Osteocyte (in vitro differentiated cells): Measurements from ENCODE around the gene LRRC14B. TPM values are rescaled to one million over a fixed set of nuclear protein-coding genes. Genes with fewer than 3 reads are reported as not detected.
"Not testable (repeated sequence)": the region's sequence is repeated elsewhere in the genome, so short reads cannot be mapped to it uniquely, and the experiment has no call there.

ENCODE experiments used
- DNase-seq: peaks from one replicate; pipeline ENCODE4 v3.0.0; 2021; ENCODE audit warnings: mixed read lengths; ENCODE audit not compliant: unreplicated experiment; ENCODE audit errors: extremely low spot score
- H3K27ac Mint-ChIP-seq: one replicate; pipeline ENCODE4 v1.8.0; 2021; ENCODE audit warnings: mild to moderate bottlenecking, mixed read lengths; ENCODE audit not compliant: unreplicated experiment
- H3K27me3 Mint-ChIP-seq: one replicate; pipeline ENCODE4 v1.8.0; 2021; ENCODE audit warnings: mixed read lengths; ENCODE audit not compliant: unreplicated experiment
- H3K36me3 Mint-ChIP-seq: one replicate; pipeline ENCODE4 v1.8.0; 2021; ENCODE audit warnings: mixed read lengths; ENCODE audit not compliant: unreplicated experiment
- H3K4me1 Mint-ChIP-seq: one replicate; pipeline ENCODE4 v1.8.0; 2021; ENCODE audit warnings: mixed read lengths; ENCODE audit not compliant: unreplicated experiment
- H3K4me3 Mint-ChIP-seq: one replicate; pipeline ENCODE4 v1.8.0; 2021; ENCODE audit warnings: mild to moderate bottlenecking, moderate library complexity, mixed read lengths; ENCODE audit not compliant: unreplicated experiment
- H3K9me3 Mint-ChIP-seq: one replicate; pipeline ENCODE4 v1.8.0; 2021; ENCODE audit warnings: mixed read lengths; ENCODE audit not compliant: unreplicated experiment
- CTCF ChIP-seq: fragments of 200-600 bp; sonication (generic); IDR thresholded peaks from 2 replicates; pipeline ENCODE4 v1.5.0; 2021; ENCODE audit warnings: antibody characterized with exemption, mild to moderate bottlenecking, moderate library complexity
- total RNA-seq: library from RNA; stranded (reverse); gene quantifications from 2 replicates; pipeline ENCODE4 v1.2.1, GENCODE V29; 2021

The LRRC14B gene
- total RNA-seq, 1 donor from 2014 or later = not detected

- no peaks in the 10 kb centered on the region for H3K27me3 Mint-ChIP-seq
- H3K36me3 Mint-ChIP-seq = no peaks in the 10 kb centered on the region
- H3K9me3 Mint-ChIP-seq = no peaks in the 10 kb centered on the region
- TF ChIP-seq CTCF = no peak
- no peak overlapping the region for H3K4me3 Mint-ChIP-seq
- no peak for DNase-seq
- peaks cover 44% of the 10 kb centered on the region for H3K4me1 Mint-ChIP-seq
- H3K27ac Mint-ChIP-seq = no peak overlapping the region
Measured at GRCh38 chr5:163841-164240, 27.5 kb upstream of the LRRC14B start.

GRCh38 chr5:164244-164643 lies 27.1 kb upstream of the LRRC14B start:
- TF ChIP-seq CTCF = no peak

GRCh38 chr5:164783-165182 lies 26.5 kb upstream of the LRRC14B start:
- H3K27me3 Mint-ChIP-seq, H3K36me3 Mint-ChIP-seq, H3K4me3 Mint-ChIP-seq, DNase-seq, H3K27ac Mint-ChIP-seq, H3K9me3 Mint-ChIP-seq: not testable (repeated sequence)
- peaks cover 47% of the 10 kb centered on the region for H3K4me1 Mint-ChIP-seq

More at GRCh38 chr5:164244-164643, 27.1 kb upstream of the LRRC14B start:
- Mint-ChIP-seq H3K4me3 (no peak overlapping the region), H3K36me3 (no peaks in the 10 kb centered on the region), H3K4me1 (peaks cover 47% of the 10 kb centered on the region), H3K9me3 (no peaks in the 10 kb centered on the region), H3K27ac (no peak overlapping the region), H3K27me3 (no peaks in the 10 kb centered on the region)
- DNase-seq = no peak

GRCh38 chr5:166441-167372 lies 24.6 kb upstream of the LRRC14B start:
- no peaks in the 10 kb centered on the region for H3K9me3 Mint-ChIP-seq
- no peak for DNase-seq
- no peaks in the 10 kb centered on the region for H3K27me3 Mint-ChIP-seq
- no peaks in the 10 kb centered on the region for H3K36me3 Mint-ChIP-seq
- no peak overlapping the region for H3K4me3 Mint-ChIP-seq
- peaks cover 40% of the 10 kb centered on the region for H3K4me1 Mint-ChIP-seq
- peak overlapping the region; percentile 96 for H3K27ac Mint-ChIP-seq
- TF ChIP-seq CTCF = no peak

- no peak overlapping the region for H3K4me3 Mint-ChIP-seq
- no peaks in the 10 kb centered on the region for H3K36me3 Mint-ChIP-seq
- no peaks in the 10 kb centered on the region for H3K27me3 Mint-ChIP-seq
- no peak for DNase-seq
- H3K27ac Mint-ChIP-seq = peak overlapping the region; percentile 96
- H3K9me3 Mint-ChIP-seq = no peaks in the 10 kb centered on the region
- H3K4me1 Mint-ChIP-seq = peaks cover 40% of the 10 kb centered on the region
- no peak for TF ChIP-seq CTCF
Measured at GRCh38 chr5:167511-167910, 23.8 kb upstream of the LRRC14B start.
